ENCODE results near the gene MYO1B. TPM values are rescaled to one million over a fixed set of nuclear protein-coding genes. Genes with fewer than 3 reads are reported as not detected.

Gene MYO1B
- total and polyA plus RNA-seq, 10 of the 15 experiments (the other 5 are each of a cell fraction or from before 2014, with no cell fraction given) = 0.10 to 4.2 (median 1.6) TPM

- TF ChIP-seq REST (IDR thresholded peaks at IDR 0.05; ENCODE audit: low read depth, low read length) (no peak), IKZF1 (conservative IDR thresholded peaks at IDR 0.05) (no peak), E2F8 (IDR thresholded peaks at IDR 0.05; ENCODE audit: low read depth, partially characterized antibody) (no peak), EP300 (IDR thresholded peaks at IDR 0.05; ENCODE audit: borderline replicate concordance in 1 of 2, control insufficient read depth in 1 of 2, low read depth in 2 of 2, low read length in 2 of 2) (no peak), KAT2A (conservative IDR thresholded peaks at IDR 0.05; ENCODE audit: control insufficient read depth, low read depth, low read length) (no peak), RFX5 (IDR thresholded peaks at IDR 0.05; ENCODE audit: low read depth, low read length) (no peak), POLR2AphosphoS5 (IDR thresholded peaks at IDR 0.05; ENCODE audit: low read length) (no peak), ASH2L (IDR thresholded peaks at IDR 0.05; ENCODE audit: borderline replicate concordance, low read depth) (no peak), TCF3 (IDR thresholded peaks at IDR 0.05; ENCODE audit: borderline replicate concordance, insufficient read depth, low read depth, low read length) (no peak), PBX3 (IDR thresholded peaks at IDR 0.05; ENCODE audit: insufficient replicate concordance, low read depth, low read length) (no peak), ZSCAN29 (IDR thresholded peaks at IDR 0.05) (no peak), SRF (IDR thresholded peaks at IDR 0.05; ENCODE audit: low read depth in 2 of 2, low read length in 2 of 2) (no peak)
Measured at GRCh38 chr2:191391171-191391570, 146.0 kb downstream of the MYO1B start (continued).

Data from GM12878 (cell line).